HepG2 (cell line): Measurements from ENCODE around the gene FTSJ1. TPM values are rescaled to one million over a fixed set of nuclear protein-coding genes. Genes with fewer than 3 reads are reported as not detected.

Source experiments
- CCAR2 ChIP-seq: fragments of 200-400 bp; formaldehyde crosslinking; optimal IDR thresholded peaks from 2 replicates; pipeline ENCODE3; 2018; ENCODE audit warnings: low read depth, mild to moderate bottlenecking, low read length, moderate library complexity
- HDAC1 ChIP-seq: sonication (generic); formaldehyde crosslinking; IDR thresholded peaks from 2 replicates; pipeline ENCODE4 v1.5.1; 2020; ENCODE audit warnings: mild to moderate bottlenecking, missing genetic modification reagents
- HIVEP1 ChIP-seq: sonication (generic); formaldehyde crosslinking; IDR thresholded peaks from 2 replicates; pipeline ENCODE4 v1.4.0; 2020; ENCODE audit warnings: mild to moderate bottlenecking, missing genetic modification reagents
- HMG20A ChIP-seq: IDR thresholded peaks from 2 replicates; pipeline ENCODE4 v1.6.1; 2016; ENCODE audit warnings: borderline replicate concordance
- HOXA9 ChIP-seq: sonication (generic); formaldehyde crosslinking; IDR thresholded peaks from 2 replicates; pipeline ENCODE4 v1.8.1; 2022; ENCODE audit warnings: missing genetic modification reagents, mild to moderate bottlenecking, moderate library complexity, borderline replicate concordance
- MAFG ChIP-seq: sonication (generic); formaldehyde crosslinking; IDR thresholded peaks from 2 replicates; pipeline ENCODE4 v1.5.1; 2020; ENCODE audit warnings: mild to moderate bottlenecking, missing genetic modification reagents
- PREB ChIP-seq: sonication (generic); formaldehyde crosslinking; IDR thresholded peaks from 2 replicates; pipeline ENCODE4 v1.4.0; 2020; ENCODE audit warnings: missing genetic modification reagents
- RELA ChIP-seq: sonication (generic); formaldehyde crosslinking; IDR thresholded peaks from 2 replicates; pipeline ENCODE4 v1.4.0; 2020; ENCODE audit warnings: missing genetic modification reagents
- RORA ChIP-seq: sonication (generic); formaldehyde crosslinking; IDR thresholded peaks from 2 replicates; pipeline ENCODE4 v1.5.0; 2020; ENCODE audit warnings: mild to moderate bottlenecking, missing genetic modification reagents, moderate library complexity
- SNRNP70 ChIP-seq: fragments of 200-400 bp; formaldehyde crosslinking; IDR thresholded peaks from 2 replicates; pipeline ENCODE4 v1.6.1; 2017; ENCODE audit warnings: mild to moderate bottlenecking, low read depth, low read length, moderate library complexity
- ZC3H13 ChIP-seq: sonication (generic); formaldehyde crosslinking; IDR thresholded peaks from 2 replicates; pipeline ENCODE4 v1.8.1; 2023; ENCODE audit warnings: mild to moderate bottlenecking, missing genetic modification reagents, moderate library complexity
- ZNF292 ChIP-seq: sonication (generic); formaldehyde crosslinking; IDR thresholded peaks from 2 replicates; pipeline ENCODE4 v1.8.1; 2022; ENCODE audit warnings: mild to moderate bottlenecking, low read depth, missing genetic modification reagents, borderline replicate concordance
- ZNF557 ChIP-seq: sonication (generic); formaldehyde crosslinking; IDR thresholded peaks from 2 replicates; pipeline ENCODE4 v1.4.0; 2020; ENCODE audit warnings: missing genetic modification reagents
- ZNF558 ChIP-seq: sonication (generic); formaldehyde crosslinking; IDR thresholded peaks from 2 replicates; pipeline ENCODE4 v1.9.0; 2022; ENCODE audit warnings: mild to moderate bottlenecking, missing genetic modification reagents, borderline replicate concordance
- ZNF75D ChIP-seq: sonication (generic); formaldehyde crosslinking; IDR thresholded peaks from 2 replicates; pipeline ENCODE4 v1.8.1; 2023; ENCODE audit warnings: missing genetic modification reagents, mild to moderate bottlenecking, borderline replicate concordance
- ZSCAN20 ChIP-seq: sonication (generic); formaldehyde crosslinking; IDR thresholded peaks from 2 replicates; pipeline ENCODE4 v1.4.0; 2020; ENCODE audit warnings: missing genetic modification reagents, mild to moderate bottlenecking, borderline replicate concordance
- polyA plus RNA-seq, 8 experiments: library from polyadenylated mRNA; depleted of rRNA in 3 of 8; stranded (reverse) in 7 of 8; unstranded in 1 of 8; fragments of >200 nt; fragmentation: Illumina TruSeq in 4 of 8; extraction: Trizol in 4 of 8; gene quantifications; 2 replicates each; pipeline versions ENCODE4 v1.2.1 to v1.2.3, GENCODE V29; 2011 to 2016; ENCODE audit warnings: low read depth in 4 of 8, missing spikeins in 1 of 8, mixed read lengths in 1 of 8; ENCODE audit not compliant: insufficient read depth in 1 of 8
- total RNA-seq, 5 experiments: library from RNA; depleted of rRNA; stranded (reverse); fragments of >200 nt; fragmentation: Illumina TruSeq; extraction: Trizol; gene quantifications; 2 replicates each; pipeline ENCODE4 v1.2.3, GENCODE V29; 2016; ENCODE audit warnings: low read depth in 1 of 5
- TF ChIP-seq, protein P1 (sequence below): sonication (generic); formaldehyde crosslinking; IDR thresholded peaks from 2 replicates; pipeline ENCODE4 v1.4.0; 2020; ENCODE audit warnings: mild to moderate bottlenecking, missing genetic modification reagents
- TF ChIP-seq, protein P2 (sequence below): sonication (generic); formaldehyde crosslinking; IDR thresholded peaks from 2 replicates; pipeline ENCODE4 v1.5.1; 2020; ENCODE audit warnings: mild to moderate bottlenecking, missing genetic modification reagents, moderate library complexity
- TF ChIP-seq, protein P3 (sequence below): sonication (generic); formaldehyde crosslinking; IDR thresholded peaks from 2 replicates; pipeline ENCODE4 v1.8.1; 2022; ENCODE audit warnings: low read depth, mild to moderate bottlenecking, missing genetic modification reagents
- TF ChIP-seq, protein P4 (sequence below): sonication (generic); formaldehyde crosslinking; IDR thresholded peaks from 2 replicates; pipeline ENCODE4 v1.8.1; 2023; ENCODE audit warnings: mild to moderate bottlenecking, missing genetic modification reagents

FTSJ1 gene
- total and polyA plus RNA-seq, 2 of the 13 experiments (the other 11 are each of a cell fraction or from before 2014, with no cell fraction given): 30.3 to 37.9 TPM

- TF ChIP-seq, protein P1, sequence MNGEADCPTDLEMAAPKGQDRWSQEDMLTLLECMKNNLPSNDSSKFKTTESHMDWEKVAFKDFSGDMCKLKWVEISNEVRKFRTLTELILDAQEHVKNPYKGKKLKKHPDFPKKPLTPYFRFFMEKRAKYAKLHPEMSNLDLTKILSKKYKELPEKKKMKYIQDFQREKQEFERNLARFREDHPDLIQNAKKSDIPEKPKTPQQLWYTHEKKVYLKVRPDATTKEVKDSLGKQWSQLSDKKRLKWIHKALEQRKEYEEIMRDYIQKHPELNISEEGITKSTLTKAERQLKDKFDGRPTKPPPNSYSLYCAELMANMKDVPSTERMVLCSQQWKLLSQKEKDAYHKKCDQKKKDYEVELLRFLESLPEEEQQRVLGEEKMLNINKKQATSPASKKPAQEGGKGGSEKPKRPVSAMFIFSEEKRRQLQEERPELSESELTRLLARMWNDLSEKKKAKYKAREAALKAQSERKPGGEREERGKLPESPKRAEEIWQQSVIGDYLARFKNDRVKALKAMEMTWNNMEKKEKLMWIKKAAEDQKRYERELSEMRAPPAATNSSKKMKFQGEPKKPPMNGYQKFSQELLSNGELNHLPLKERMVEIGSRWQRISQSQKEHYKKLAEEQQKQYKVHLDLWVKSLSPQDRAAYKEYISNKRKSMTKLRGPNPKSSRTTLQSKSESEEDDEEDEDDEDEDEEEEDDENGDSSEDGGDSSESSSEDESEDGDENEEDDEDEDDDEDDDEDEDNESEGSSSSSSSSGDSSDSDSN (CRISPR knock-in tag): 0 out of 2 replicates have a peak, but pooled peaks have one; percentile 21
- no peak for TF ChIP-seq MAFG (CRISPR knock-in tag)
- TF ChIP-seq RELA: no peak
- no peak for TF ChIP-seq HOXA9 (CRISPR knock-in tag)
- 0 out of 2 replicates have a peak, but pooled peaks have one; percentile 15 for TF ChIP-seq HDAC1
- no peak for TF ChIP-seq HIVEP1
- TF ChIP-seq RORA (CRISPR knock-in tag): no peak
- TF ChIP-seq CCAR2: no peak
- TF ChIP-seq HMG20A: no peak
- TF ChIP-seq, protein P2, sequence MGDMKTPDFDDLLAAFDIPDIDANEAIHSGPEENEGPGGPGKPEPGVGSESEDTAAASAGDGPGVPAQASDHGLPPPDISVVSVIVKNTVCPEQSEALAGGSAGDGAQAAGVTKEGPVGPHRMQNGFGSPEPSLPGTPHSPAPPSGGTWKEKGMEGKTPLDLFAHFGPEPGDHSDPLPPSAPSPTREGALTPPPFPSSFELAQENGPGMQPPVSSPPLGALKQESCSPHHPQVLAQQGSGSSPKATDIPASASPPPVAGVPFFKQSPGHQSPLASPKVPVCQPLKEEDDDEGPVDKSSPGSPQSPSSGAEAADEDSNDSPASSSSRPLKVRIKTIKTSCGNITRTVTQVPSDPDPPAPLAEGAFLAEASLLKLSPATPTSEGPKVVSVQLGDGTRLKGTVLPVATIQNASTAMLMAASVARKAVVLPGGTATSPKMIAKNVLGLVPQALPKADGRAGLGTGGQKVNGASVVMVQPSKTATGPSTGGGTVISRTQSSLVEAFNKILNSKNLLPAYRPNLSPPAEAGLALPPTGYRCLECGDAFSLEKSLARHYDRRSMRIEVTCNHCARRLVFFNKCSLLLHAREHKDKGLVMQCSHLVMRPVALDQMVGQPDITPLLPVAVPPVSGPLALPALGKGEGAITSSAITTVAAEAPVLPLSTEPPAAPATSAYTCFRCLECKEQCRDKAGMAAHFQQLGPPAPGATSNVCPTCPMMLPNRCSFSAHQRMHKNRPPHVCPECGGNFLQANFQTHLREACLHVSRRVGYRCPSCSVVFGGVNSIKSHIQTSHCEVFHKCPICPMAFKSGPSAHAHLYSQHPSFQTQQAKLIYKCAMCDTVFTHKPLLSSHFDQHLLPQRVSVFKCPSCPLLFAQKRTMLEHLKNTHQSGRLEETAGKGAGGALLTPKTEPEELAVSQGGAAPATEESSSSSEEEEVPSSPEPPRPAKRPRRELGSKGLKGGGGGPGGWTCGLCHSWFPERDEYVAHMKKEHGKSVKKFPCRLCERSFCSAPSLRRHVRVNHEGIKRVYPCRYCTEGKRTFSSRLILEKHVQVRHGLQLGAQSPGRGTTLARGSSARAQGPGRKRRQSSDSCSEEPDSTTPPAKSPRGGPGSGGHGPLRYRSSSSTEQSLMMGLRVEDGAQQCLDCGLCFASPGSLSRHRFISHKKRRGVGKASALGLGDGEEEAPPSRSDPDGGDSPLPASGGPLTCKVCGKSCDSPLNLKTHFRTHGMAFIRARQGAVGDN (CRISPR knock-in tag): peak; percentile 54; the same call in 1 of the 2 replicates
- no peak for TF ChIP-seq ZNF558 (CRISPR knock-in tag)
- TF ChIP-seq ZNF557 (CRISPR knock-in tag): no peak
- TF ChIP-seq PREB (CRISPR knock-in tag): no peak
- TF ChIP-seq, protein P3, sequence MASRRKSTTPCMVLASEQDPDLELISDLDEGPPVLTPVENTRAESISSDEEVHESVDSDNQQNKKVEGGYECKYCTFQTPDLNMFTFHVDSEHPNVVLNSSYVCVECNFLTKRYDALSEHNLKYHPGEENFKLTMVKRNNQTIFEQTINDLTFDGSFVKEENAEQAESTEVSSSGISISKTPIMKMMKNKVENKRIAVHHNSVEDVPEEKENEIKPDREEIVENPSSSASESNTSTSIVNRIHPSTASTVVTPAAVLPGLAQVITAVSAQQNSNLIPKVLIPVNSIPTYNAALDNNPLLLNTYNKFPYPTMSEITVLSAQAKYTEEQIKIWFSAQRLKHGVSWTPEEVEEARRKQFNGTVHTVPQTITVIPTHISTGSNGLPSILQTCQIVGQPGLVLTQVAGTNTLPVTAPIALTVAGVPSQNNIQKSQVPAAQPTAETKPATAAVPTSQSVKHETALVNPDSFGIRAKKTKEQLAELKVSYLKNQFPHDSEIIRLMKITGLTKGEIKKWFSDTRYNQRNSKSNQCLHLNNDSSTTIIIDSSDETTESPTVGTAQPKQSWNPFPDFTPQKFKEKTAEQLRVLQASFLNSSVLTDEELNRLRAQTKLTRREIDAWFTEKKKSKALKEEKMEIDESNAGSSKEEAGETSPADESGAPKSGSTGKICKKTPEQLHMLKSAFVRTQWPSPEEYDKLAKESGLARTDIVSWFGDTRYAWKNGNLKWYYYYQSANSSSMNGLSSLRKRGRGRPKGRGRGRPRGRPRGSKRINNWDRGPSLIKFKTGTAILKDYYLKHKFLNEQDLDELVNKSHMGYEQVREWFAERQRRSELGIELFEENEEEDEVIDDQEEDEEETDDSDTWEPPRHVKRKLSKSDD (CRISPR knock-in tag): no peak
- no peak for TF ChIP-seq ZNF292
- TF ChIP-seq SNRNP70: no peak
- TF ChIP-seq, protein P4, sequence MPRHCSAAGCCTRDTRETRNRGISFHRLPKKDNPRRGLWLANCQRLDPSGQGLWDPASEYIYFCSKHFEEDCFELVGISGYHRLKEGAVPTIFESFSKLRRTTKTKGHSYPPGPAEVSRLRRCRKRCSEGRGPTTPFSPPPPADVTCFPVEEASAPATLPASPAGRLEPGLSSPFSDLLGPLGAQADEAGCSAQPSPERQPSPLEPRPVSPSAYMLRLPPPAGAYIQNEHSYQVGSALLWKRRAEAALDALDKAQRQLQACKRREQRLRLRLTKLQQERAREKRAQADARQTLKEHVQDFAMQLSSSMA (CRISPR knock-in tag): no peak
- no peak for TF ChIP-seq ZC3H13
- TF ChIP-seq ZNF75D (CRISPR knock-in tag): no peak
- TF ChIP-seq ZSCAN20 (CRISPR knock-in tag): no peak
Measured at GRCh38 chrX:48522291-48522690, 46.3 kb downstream of the FTSJ1 start (continued).
